Sigmoid colon (tissue), 4 donors: ENCODE results near the gene GPANK1.
A peak's percentile ranks its signal among the peaks of the same experiment; 100 is the strongest.

Experiments
- POLR2A ChIP-seq, 2 donors: fragments of 450-650 bp; IDR thresholded peaks; one replicate each; pipeline ENCODE4 v1.6.1; 2016; ENCODE audit warnings: antibody characterized with exemption in 2 of 2, mild to moderate bottlenecking in 2 of 2, moderate library complexity in 2 of 2
- POLR2AphosphoS5 ChIP-seq, 4 donors: sonication (generic); formaldehyde crosslinking; IDR thresholded peaks; one replicate each; pipeline ENCODE4 v1.6.1; 2017; ENCODE audit warnings: antibody characterized with exemption in 4 of 4
- TF ChIP-seq, protein P1 (sequence below), 4 experiments: fragments of 450-650 bp in 3 of 4; fragments of 200-600 bp in 1 of 4; IDR thresholded peaks; one replicate each; pipeline ENCODE4 v1.5.1; 2016 to 2019; ENCODE audit warnings: antibody characterized with exemption in 4 of 4, mild to moderate bottlenecking in 3 of 4, moderate library complexity in 2 of 4

- TF ChIP-seq POLR2AphosphoS5 (IDR thresholded peaks at IDR 0.05) (peak in 1 of 4 donors; percentile 16), POLR2A (IDR thresholded peaks at IDR 0.05) (no peak)
- TF ChIP-seq, protein P1, sequence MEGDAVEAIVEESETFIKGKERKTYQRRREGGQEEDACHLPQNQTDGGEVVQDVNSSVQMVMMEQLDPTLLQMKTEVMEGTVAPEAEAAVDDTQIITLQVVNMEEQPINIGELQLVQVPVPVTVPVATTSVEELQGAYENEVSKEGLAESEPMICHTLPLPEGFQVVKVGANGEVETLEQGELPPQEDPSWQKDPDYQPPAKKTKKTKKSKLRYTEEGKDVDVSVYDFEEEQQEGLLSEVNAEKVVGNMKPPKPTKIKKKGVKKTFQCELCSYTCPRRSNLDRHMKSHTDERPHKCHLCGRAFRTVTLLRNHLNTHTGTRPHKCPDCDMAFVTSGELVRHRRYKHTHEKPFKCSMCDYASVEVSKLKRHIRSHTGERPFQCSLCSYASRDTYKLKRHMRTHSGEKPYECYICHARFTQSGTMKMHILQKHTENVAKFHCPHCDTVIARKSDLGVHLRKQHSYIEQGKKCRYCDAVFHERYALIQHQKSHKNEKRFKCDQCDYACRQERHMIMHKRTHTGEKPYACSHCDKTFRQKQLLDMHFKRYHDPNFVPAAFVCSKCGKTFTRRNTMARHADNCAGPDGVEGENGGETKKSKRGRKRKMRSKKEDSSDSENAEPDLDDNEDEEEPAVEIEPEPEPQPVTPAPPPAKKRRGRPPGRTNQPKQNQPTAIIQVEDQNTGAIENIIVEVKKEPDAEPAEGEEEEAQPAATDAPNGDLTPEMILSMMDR (IDR thresholded peaks at IDR 0.05) = no peak
Observed at GRCh38 chr6:31621991-31622390, 42.8 kb downstream of the GPANK1 start.
